Measurements from ENCODE around the gene SDSL.

The SDSL gene

DNA sequence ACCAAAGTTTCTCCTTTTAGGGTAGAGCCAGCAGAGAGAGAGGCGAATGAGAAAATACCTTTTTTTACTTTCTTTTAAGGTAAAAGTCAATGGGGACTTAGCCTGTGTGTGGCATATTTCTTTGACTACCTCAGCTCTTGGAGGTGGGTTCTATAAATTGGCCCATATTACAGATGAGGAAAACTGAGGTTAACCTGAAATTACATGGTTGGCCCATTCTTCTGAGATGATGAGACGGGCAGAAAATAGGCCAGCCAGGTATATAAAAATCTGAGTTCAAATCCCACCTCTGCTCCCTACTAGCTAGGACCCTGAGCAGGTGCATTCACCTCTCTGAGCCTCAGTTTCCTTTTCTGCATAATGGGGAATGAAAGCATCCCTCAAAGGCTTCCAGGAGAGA lies 27.1 kb downstream of the SDSL start:
- DNase-seq (ENCODE audit: low spot score), result no peak

DNA sequence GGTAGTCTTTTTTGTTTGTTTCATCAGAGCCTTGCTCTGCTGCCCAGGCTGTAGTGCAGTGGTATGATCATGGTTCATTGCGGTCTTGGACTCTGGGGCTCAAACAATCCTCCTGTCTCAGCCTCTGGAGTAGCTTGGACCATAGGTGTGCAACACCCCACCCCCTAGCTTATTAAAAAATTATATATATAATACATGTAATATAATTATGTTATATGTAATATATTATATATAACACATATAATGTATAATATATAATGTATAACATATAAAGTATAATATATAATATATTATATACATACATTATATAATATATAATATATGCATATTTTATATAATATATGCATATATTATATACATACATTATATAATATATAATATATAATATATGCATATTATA lies 27.7 kb downstream of the SDSL start:
- DNase-seq (ENCODE audit: low spot score), result no peak

DNA sequence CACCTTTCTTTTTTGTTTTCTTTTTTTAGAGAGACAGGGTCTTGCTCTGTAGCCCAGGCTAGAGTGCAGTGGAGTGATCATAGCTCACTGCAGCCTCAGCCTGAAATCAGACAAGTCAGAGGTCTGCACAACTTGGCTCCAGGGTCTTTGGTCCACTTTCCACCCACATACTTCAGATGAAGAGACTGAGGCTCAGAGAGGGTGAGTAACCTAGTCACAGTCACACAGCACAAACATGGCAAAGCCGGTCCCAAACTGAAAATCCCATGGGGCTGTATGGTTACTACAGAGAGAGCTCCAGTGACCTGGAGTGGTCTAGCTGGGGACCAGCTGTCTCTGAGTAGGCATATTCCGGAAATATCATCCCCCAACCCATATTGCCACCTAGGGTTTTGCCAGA lies 30.3 kb downstream of the SDSL start:
- DNase-seq (ENCODE audit: low spot score), result no peak

DNA sequence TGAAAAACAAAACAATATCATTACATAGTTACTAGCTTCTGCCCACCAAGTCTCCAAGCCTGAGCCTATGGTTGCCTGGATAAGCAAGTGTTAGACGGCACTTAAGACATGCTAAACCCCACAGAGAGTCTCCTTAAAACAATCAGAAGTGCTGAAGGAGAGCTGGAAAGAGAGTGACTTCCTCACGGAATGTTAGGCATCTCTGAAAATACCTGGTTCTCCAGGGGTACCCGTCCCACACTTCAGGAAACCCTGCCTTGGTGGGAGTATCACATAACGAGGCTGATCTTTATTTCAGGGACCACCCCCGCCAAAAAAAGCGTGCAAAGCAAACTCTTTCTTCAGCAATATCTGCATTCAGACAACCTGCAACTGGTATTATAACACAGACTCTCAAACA lies 31.1 kb downstream of the SDSL start:
- DNase-seq (ENCODE audit: low spot score), result no peak

DNA sequence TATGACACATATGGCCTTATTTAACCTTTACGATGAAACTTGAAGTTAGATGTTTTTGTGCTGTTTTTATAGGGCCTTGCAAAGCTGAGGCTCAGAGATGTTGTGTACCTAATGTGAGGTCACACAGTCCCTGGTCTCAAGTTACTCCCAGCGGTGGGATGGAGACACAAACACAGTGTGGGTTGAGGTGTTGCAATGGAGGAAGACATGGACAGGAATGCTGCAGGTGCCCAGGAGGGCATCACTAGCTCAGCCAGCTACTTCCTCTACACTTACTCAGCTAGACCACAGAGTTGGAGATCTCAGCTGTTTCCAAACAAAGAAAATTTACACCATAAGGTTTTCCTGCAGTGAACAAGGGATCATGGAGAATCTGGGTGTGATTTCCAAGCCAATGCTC lies 34.0 kb downstream of the SDSL start:
- DNase-seq (ENCODE audit: low spot score), result no peak

DNA sequence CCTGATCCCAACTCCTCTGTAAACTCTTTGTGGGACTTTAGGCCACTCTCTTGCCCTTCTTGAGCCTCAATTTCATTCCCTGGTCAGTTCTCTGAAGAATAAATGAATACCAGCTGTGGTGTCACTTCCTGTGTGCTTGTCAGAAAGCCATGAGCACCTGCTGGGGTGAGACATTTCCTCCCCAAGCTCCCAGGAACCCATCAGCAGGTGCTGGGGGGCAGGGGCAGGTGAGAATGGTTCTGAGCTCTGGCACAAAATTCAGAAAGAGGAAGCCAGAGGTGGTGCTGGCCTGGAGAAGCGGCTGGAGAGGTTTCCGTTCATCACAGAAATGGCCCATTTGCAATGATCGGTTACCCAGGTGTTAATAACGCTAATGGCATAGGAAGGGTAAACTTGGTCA lies 34.6 kb downstream of the SDSL start:
- DNase-seq (ENCODE audit: low spot score), result no peak

DNA sequence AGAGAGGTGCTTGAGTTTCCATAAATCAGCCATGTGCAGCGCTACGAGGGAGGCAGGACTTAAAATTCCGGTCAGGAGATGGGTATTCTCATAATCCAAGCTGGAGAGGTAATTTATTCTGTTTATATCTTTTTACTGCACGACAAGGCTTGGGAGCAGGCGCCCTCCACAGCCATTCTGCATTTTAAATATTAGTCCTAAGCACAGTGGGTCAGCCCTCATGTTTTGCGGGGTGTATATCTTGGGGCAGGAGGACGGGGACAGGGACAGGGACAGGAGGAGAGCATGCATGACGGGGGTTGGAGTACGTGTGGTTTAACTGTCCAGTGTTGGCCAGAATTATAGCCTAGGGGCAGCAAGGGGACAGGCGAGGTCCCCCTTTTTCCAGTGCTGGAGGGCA lies 35.0 kb downstream of the SDSL start:
- no peak for DNase-seq (ENCODE audit: low spot score)

DNA sequence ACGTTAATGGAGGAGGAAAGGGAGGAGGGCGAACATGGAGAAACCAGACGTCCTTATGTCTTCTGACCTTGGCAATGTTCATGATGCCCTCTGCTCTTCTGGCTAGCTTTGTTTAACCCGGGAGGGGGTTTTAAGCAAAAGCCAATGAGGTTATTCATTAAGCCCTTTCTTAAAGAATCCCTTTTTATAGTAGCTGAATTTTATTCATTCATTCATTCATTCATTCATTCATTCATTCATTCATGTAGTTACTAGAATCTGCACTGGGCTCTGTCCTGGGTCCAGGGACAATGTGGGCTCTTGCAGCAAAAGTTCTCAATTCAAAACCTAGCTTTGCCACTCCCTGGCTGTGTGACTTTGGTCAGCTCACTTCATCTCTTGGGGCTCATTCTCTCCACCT lies 35.5 kb downstream of the SDSL start:
- no peak for DNase-seq (ENCODE audit: low spot score)

DNA sequence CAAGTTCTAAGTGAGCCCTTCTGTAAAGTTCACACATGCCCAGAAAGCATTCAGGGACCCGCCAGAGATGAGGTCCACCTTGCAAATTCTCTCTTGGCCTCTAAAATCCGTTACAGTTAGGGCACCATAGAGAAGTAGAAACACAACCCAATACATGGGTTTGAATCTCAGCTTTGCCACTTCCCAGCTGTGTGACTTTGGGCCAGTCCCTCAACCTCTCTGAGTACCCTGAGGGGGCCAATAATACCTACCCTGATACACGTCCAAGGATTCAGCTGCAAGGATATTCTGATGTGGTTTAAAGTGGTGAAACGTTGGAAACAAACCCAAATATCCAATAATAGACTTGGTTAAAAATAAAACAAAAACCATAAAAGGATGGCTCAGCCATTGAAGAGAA lies 37.8 kb downstream of the SDSL start:
- DNase-seq (ENCODE audit: low spot score), result no peak

DNA sequence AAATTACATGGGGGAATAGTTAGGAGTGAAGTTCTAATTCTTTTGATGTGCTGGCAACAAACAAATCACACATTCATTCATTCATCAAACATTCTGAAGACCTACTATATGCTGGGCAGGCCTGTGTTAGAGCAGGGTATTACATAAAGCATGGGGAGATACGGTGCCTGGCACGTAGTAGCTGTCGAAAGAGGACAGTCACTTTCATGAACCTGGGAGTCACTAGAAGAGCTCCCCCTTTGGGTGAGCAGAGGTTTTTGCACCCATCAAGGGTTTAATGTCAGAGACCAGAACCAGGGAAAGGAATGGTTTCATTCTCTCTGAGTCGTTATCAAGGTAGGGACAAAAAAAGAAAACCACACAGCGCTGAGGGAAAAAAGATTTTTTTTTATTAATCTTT lies 39.5 kb downstream of the SDSL start:
- DNase-seq (ENCODE audit: low spot score), result peak; percentile 34

DNA sequence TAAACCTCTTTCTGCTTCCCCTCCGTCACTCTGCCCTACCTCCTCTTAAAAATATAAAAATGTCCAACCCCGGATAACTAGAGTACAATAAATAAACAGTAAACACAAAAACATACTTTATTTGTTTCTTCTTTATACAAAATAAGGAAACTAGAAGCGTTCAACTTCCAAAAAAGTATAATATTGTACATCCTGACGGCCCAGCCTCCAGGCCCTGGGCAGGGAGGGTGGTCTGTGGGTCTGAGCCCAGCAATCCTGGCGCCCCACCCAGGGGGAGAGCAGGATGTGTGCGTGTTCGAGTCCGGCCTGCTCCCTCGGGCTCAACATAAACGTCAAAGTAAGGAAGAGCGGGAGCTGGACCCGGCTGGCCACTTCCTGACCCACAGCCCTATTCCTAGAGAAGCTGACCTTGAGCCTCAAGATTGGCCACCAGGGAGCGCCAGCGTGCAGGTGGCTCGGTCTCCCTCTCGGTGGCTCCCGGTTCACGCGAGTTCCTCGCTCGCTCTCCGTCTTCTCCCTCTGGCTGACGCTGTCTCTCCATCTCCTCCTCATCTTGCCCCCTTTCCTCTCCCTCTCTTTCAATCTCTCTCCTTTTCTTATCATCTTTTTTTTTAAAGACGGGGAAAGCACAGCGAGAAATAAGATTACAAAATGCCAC lies 40.1 kb downstream of the SDSL start:
- peak; percentile 86 for DNase-seq (ENCODE audit: low spot score)

DNA sequence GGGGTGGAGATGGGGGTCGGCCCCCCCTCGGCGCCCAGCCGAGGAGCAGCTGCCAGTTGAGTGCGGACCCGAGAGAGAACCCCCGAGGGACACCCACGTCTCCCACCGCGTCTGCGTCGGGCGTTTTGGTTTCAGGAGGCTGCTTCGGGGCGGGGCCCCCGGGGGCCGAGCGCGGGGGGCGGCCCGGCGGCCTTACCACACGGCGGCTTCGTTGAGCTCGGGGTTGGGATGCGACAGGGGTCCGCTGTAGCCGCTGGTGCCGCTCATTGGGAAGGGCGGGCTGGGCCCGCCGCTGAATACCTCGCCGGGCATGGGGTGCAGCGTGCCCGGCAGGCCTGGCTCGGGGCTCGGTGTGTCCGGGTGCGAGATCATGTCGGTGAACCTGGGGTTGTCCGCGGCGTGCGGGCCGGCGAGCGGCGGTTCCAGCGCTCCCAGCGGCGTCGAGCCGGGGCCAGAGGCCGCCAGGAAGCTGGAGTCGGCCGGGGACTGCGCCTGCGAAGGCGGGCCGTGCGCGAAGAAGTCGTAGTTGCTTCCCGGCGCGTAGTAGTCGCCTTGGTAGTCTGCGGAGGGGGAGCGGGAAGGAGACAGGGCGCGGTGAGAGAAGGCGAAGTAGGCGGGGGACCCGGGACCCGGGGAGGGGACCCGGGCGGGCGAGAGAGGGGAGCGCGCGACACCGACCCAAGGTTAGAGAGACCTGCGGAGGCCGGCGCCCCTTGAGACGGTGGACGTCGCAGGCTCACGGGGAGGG lies 41.0 kb downstream of the SDSL start:
- DNase-seq (ENCODE audit: low spot score), result no peak

DNA sequence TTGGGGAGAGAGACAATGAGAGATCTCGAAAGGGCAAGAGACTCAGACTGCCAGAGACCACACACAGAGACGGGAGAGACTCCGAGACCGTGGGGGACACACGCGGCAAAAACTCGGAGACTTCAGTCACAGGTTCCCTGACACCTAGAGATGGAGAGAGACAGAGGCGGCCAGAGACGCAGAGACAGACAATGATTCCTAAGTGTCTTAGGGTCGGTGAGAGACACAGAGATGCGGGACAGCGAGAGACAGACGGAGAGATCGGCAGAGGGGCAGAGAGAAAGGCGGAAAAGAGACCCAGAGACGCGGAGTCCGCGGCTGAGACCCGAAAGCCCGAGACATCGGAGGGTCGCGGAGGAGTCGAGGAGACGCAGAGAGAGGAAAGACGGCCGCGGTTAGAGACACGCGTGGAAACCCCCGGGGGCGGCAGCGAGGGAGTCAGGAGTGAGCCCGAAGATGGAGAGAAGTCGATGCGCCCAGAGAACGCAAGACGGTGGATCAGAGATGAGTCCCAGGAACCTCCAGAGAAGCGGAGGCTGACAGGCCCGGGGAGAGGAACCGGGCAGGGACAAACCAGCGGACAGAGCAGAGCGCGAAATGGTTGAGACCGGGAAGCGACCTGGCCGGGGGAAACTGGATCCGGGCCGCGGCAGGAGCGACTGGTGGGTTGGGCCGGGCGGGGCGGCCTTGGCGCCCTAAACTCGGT lies 41.7 kb downstream of the SDSL start:
- no peak for DNase-seq (ENCODE audit: low spot score)

DNA sequence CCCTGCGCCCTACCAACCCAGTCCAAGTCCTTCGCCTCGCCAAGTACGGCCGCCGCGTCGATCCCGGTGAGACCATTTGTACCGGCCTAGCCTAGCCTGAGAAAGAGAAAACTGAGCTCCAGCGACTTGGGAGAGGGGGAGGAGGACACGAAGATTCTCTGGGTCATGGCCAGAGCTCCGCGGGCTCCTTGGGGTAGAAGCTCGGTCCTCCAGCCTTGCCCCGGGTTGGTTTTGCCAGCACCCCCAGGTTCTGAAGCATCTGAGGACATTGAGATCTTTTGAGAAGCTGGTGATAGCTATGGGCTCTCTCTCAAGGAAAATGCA lies 42.2 kb downstream of the SDSL start:
- no peak for DNase-seq (ENCODE audit: low spot score)

DNA sequence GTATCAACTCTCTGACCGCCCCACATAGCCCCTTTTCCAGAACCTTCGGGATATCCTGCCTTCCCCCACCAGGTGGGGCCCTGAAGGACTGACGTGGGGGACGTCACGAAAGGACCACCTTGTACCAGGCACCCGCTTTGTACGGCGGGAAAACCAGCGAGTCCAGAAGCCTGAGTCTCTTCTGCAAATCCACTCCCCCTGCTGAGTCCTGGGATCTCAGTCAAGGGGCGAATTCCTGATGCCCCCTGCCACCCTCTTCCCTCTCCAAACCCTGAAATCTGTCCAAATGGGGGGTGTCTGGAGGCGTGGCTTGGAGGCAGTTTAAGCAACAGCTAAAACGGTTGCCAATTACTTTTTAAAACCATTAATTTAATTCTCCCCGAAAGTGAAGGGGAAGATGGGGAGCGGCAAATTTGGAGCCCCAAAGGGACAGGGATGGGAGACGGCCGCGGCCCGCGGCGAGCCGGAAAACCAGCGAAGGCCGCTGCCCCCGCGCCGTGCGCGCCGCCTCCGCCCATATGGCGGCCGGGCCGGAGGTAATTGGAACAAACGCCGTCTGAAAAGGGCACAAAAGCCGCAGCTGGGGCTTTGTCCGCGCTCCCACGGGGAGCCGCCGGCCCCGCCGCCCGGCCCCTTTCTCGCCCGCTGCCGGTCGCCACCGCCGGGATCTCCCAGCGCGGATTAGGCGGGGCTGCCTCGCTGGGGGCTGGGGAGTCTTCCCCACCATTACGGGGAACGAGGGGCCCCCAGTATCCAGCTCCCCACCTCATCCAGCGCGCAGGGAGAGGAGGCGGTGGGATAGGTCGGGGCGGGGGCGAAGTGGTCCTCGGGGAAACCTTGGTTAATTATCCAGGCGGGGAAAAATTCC lies 42.9 kb downstream of the SDSL start:
- no peak for DNase-seq (ENCODE audit: low spot score)

DNA sequence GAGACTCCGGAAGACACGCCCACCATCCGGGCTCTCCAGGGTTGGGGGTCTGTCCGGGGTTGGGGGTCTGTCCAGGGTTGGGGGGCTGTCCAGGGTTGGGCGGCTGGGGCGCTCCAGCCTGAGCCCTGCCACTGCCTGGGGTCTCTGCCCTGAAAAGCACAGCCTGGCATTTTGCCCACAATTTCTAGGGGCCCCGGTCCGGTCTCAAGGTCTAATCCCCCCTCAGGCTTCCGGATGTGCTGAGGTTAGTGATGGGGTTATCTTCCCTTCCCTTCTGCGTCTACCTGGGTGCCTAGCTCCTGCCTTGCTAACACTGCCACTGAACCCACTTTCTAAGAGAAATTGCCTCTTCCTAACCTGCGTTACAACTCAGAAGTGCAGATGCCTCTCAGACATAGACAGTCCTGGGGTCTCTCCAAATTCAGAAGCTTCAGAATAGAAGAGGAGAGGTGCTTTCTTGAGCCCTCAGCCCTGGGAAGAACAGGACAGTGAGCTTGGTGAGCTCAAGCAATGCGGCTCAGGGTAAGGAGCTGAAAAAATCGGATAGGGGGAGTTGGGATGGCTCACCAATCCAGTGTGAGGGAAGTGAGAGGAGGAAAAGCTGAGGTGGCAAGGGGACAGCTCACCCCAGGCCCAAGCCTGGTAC lies 43.8 kb downstream of the SDSL start:
- DNase-seq (ENCODE audit: low spot score), result no peak

DNA sequence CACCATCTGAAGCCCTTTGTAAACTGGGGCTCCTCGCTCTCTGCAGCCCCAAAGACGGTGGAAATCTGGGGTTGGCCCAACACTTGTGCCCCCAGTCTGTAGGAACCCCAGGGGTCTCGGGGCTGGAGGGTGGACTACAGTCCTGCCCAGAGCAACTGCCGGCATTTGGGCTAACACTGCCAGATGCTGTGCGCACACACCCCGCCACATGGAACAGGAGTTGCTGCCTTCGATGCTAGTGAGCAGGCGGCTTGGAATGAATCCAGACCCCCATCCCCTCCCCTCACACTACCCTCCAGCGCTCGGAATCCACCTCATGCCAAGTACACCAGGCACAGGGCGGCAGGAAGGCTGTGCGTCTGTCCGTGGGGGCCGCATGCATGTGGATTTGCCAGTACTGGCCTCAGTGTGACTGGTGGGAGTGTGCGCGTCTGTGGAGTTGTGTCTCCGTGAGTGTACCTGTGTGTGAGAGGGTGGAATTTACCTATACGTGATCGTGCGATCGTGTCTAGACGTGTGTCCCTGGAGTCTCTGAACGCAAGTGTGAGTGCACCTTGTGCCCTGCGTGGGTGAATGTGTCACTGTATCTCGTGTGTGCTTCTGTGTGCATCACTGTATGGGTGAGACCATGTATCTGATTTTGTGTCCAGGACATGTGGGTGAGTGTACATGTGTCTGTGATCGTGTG lies 44.4 kb downstream of the SDSL start:
- DNase-seq (ENCODE audit: low spot score), result no peak

DNA sequence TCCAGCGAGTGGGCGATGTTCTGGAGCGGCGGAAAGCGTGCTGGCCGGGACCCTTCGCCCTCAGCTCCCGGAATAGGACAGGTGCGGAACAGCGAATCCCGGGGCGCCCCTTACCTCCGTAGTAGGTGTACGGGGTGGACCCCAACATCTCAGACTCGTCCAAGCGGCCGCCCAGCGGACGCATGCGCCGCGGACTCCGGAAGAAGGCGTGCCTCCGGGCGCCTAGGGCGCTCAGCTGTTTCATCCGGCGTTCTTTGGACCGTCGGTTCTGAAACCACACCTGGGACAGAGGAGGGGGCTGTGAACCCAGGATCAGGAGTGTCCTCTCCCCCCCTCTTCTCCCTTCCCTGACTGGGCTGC lies 44.9 kb downstream of the SDSL start:
- no peak for DNase-seq (ENCODE audit: low spot score)

DNA sequence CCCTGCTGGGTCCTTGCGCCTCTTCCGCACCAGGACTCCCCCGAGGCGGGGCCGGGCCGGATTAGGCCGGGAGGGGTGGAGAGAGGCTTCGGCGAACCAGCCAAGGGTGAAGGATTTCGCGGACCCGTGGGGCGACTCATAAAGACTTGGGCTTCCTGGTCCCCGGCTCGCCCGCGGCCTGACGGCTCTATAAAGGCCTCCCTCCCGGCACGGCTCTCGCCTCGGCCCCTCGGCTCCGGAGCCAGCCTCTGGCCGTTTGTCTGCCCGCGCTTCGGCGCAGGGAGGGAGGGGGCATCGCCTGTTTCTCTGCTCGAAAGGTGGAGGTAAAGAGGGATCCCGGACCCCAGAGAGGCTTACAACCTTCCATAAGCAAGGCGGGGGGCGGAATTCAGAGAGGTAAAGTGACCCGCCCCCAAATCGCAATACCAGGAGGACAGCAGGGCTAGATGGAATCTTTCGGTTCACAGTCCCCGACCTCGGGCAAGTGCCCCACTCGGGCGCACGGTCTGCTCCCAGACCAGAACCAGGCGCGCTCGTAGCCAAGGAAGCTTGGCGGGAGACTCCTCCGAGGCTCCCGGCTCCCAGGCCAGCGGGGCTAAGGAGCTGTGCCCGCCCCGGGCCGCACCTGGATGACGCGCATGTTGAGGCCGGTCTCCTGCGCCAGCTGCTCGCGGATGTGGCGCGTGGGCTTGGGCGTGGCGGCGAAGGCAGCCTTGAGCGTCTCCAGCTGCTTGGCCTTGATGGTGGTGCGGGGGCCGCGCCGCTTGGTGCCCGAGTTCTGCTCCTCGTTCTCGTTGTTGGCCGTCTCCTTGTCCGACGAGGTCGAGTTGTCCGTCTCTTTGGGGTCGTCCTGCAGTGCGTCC lies 45.6 kb downstream of the SDSL start:
- no peak for DNase-seq (ENCODE audit: low spot score)

DNA sequence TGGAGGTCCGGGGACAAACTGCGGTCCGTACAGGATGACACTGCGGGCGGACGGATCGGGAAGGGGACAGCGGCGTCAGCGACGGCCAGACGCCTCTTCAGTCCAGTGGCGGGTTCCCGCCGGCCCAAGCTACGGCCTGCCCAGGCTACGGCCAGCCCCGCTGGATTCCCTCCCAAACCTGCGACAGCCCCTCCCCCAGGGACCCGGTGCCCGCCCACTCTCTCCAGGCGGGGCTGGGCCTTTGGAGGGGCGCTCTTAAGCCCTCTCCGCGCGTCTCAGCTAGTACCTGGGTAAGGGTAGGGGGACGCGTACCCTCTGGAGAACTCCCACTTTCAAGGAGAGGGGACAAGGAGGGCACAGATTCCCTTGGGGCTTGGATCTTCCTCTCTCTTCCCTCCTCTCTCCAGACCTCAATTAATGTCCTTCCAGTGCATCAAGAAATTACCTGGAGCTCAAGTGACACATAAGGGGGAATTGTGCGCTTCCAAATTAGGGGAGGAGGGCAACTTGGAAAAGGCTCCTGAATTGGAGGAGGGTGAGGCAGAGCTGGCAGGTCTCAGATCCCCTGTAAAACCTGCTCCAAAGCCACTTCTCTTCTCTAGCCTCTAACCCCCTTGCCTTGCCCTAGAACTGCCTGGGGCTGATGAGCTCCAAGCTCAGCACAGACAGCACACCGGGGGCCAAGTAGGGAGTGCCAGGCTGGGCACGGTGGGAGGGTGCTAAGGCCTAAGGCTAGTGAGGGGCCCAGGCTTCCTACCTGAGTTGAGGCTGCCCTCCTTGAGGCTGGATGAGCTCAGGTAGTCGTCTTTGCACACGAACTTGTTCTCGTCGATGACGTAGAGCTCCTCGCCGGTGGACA lies 46.4 kb downstream of the SDSL start:
- no peak for DNase-seq (ENCODE audit: low spot score)

Measured in AG08395 (cell line).